NCI-H1417 (cell line): ENCODE data around the gene RASD2.

ENCODE experiments used
- DNase-seq, 3 experiments: peaks; one replicate each; lab custom pipeline; 2025; lab: John Stamatoyannopoulos, UW

RASD2 gene

GRCh38 chr22:35518811-35519210 is 21.8 kb upstream of the RASD2 start:
- DNase-seq: no peak

DNA sequence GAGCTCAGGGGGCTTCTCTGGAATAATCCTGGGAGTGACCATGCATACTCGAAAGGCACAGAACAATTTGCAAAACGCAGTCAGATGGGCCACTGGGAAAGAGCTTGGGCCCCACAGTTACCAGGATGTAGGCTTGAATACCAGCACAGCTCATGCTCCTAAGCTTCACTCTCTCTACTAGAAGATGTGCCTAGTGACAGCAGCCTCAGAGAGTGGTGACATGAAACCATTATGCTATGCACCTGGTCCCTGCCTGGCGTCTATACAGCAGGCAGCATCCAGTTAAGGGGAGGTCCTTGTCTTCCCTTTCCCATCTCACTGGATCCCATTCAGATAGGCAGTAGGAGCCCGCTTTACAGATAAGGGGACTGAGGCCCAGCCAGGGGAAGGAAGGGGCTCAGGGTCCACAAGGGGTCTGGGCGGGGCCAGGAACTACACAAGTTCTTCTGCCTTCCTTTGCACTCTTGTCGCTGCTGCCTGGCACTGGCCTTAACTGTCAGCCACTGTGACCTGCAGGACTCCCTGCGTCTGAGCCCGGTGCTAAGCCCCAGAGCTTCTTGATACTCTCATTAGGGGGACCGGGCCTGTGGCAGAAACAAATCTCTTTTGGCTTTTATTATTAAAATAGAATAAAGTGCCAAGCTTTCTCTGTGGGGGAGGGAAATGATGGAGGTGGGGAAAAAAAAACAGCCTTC is 21.2 kb upstream of the RASD2 start:
- no peak for DNase-seq

DNA sequence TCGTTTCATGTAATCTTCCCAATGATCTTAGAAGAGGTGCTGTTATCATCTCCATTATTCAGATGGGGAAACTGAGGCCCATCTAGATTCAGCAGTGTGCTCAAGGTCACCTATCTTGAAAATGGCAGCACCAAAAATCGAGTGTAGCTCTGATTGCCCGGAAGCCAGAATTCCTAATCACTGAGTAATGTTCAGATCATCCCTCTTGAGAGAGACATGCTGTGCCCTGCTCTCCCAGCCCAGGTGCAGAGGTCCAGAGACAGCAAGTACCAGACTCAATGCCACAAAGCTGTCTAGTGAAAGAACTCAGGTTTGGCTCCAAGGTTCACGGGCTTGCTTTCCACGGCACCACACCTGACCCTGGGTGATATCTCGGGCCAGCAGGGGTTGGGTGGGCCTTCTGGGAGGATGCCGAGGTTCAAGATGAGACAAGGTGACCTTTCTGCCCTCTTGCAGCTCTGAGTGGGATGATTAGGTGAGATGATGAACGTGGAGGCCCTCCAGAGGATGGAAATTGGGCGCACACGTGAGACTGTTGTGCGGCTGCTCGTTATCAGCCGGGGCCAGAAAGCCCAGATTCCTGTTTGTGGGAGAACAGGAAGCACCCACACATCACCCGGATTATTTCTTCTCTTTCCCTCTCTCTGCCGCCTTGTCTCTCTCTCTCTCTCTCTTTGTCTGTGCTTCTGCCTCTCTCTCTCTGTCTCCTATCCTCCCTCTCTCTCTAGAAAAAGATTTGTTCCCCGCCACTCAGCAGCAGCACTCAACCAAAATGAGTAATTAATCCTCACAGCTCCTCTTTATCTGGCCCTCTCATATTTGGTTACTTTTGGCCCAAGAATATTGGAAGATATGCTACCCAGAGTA is 19.0 kb upstream of the RASD2 start:
- peak in 2 of 3 experiments; percentile 4 to 41 for DNase-seq

- DNase-seq: peak in 1 of 3 experiments; percentile 41
Measured at GRCh38 chr22:35522225-35523149, 18.1 kb upstream of the RASD2 start.

- DNase-seq: peak in 2 of 3 experiments; percentile 81 to 90
Measured at GRCh38 chr22:35523167-35523947, 17.3 kb upstream of the RASD2 start.

GRCh38 chr22:35524966-35525686 is 15.5 kb upstream of the RASD2 start:
- DNase-seq: peak; percentile 31 to 84 (median 70)

DNA sequence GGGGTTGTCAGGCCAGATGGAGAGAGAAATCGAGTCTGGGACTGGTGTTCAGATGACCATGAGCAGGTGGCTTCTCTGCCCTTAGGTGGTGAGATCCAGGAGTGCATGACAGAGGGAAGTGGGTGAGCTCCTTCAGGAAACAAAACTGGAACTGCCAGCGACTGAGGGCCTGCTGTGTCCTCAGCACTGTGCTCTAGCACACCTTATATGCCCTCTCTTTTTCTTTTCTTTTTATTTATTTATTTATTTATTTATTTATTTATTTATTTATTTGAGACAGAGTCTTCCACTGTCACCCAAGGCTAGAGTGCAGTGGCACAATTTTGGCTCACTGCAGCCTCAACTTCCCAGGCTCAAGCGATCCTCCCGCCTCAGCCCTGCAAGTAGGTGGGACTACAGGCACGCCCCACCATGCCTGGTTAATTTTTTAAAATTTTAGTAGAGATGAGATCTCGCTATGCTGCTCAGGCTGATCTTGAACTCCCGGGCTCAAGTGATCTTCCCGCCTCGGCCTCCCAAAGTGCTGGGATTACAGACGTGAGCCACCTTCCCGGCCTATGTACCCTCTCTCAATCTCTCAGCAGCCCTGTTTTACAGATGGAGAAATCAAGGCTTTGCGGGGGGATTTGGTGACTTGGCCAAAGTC is 14.8 kb upstream of the RASD2 start:
- DNase-seq: no peak

DNA sequence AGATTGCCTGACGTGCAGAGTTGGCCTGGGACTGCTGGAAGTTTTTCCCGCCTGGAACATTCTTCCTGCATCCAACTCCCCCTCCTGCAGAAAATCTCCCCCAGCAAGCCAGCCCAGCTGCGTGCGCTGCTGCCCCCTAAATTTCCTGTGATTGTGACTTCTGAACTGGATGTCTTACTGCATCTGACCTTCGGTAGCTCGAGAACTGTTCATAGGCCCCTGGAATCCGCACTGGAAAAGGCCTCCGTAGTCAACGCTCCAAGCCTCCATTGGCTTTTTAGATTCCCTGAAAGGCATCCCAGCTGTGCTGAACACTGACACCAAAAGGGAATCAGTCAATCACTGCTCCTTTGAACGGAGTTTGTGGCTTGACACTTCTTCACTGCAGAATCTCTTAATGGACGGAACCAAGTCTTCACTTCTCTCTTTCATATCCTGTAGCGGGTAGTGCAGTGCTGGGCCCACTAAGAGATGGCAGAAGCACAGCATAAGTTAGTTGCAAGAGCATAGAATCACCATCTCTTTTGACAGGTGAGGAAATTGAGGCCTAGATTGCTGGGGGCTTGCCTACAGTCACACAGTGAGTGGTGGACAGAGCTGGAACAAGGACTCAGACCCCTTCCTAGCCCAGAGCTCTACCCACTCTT is 14.2 kb upstream of the RASD2 start:
- DNase-seq: no peak

- no peak for DNase-seq
Measured at GRCh38 chr22:35528927-35529326, 11.7 kb upstream of the RASD2 start.

DNA sequence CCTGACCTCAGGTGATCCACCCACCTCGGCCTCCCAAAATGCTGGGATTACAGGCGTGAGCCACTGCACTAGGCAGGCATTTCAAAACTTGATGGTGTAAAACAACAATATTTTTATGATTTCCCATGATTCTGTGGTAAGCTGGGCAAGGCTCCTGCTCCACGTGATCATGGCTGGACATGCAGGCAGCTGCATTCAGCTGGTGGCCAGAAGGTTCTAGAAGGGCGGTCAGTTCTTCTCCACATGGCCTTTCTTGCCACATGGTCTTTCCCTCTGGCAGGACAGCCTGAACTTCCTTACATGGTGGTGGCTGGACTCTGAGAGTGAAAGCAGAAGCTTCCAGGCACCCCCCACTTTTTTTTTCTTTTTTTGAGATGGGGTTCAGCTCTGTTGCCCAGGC is 9.9 kb upstream of the RASD2 start:
- no peak for DNase-seq

- DNase-seq: no peak
Measured at GRCh38 chr22:35531202-35531601, 9.4 kb upstream of the RASD2 start.

DNA sequence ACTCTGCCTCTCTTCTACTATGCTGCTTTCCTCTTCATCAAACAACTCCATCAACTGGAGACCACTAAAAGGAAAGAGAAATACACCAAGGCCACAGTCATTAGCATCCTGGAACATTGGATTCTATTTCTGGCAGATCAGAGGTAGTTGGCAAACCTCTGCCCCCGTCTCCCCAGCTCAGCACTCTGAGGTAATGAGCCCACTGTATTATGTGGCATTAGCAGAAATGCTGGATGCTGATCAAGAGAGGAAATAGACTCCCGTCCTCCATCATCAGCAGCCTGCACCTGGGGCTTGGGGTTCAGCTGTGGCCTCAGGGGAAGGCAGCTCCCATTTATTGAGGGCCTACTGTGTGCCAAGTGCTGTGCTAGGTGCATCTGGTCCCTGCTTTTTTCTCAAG is 9.0 kb upstream of the RASD2 start:
- no peak for DNase-seq

DNA sequence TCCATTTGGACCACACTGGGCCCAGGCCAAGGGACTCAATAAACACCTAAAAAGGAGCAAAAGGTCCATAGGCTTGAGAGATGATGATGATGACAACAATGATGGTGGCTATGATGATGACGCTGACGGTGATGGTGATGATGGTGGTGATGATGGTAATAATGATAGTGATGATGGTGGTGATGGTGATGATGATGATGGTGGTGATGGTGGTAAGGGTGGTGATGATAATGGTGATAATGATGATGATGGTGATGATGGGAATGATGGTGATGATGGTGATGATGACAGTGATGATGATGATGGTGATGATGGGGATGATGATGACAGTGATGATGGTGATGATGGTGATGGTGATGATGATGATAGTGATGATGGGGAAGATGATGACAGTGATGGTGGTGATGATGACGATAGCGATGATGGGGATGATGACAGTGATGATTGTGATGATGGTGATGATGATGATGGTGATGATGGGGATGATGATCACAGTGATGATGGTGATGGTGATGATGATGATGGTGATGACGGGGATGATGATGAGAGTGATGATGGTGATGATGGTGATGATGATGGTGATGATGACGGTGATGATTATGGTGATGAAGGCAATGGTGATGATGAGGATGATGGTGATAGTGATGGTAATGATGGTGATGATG is 7.1 kb upstream of the RASD2 start:
- no peak for DNase-seq

DNA sequence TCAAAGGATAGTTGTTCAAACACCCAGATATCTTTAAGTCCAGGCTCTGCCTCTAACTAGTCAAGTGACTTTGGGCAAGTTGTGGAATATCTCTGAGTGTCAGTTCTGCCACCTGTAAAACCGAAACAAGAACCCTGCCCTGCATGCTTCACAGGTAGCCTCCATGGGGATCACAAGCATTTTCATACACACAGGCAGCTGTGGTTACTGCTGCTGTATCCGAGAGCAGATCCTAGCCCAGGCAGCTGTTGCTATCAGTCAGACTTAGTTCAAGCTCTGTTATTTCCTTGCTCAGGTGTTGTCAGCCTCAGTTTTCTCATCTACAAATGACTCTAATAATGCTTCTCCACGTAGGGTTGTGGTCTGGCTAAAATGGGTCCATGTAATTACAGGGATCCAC is 6.5 kb upstream of the RASD2 start:
- no peak for DNase-seq

DNA sequence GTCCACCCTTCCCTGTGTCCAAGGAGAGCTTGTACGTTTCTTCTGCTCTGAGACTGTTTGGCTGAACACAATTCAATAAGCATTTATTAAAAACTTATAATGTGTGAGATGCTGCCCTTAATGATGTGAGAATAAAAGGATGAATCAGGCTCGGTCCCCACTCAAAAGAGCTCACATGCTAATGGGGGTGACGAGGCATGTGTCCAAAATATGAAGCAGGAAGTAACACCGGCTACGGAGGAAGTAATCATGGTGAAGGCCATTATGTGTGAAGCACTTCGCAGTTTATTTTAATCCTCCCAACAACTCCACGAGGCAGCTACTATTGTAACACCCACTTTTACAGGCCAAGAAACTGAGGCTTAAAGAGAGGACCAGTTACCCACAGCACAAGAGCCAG is 3.4 kb upstream of the RASD2 start:
- DNase-seq: no peak

- DNase-seq: no peak
Measured at GRCh38 chr22:35538801-35539321, 1.8 kb upstream of the RASD2 start.

- peak in 2 of 3 experiments; percentile 14 to 39 for DNase-seq
Measured at GRCh38 chr22:35539487-35539886, 1.1 kb upstream of the RASD2 start.

GRCh38 chr22:35539910-35540594 is 579 bp upstream of the RASD2 start:
- peak; percentile 14 to 68 (median 61) for DNase-seq
